GM12891 (cell line): ENCODE data around the gene ACAN. TPM values are rescaled to one million over a fixed set of nuclear protein-coding genes. Genes with fewer than 3 reads are reported as not detected.

Experiments
- DNase-seq: peaks from one replicate; pipeline ENCODE4 v3.0.0; 2011; ENCODE audit warnings: low spot score; ENCODE audit not compliant: insufficient read length
- FAIRE-seq: peaks from 2 replicates; lab custom pipeline; 2011; peaks lifted over from hg19 to GRCh38; lab: Jason Lieb, UNC
- PAX5 ChIP-seq: IDR thresholded peaks from 2 replicates; pipeline ENCODE4 v1.6.1; 2011; ENCODE audit warnings: low read length, moderate library complexity, mild to moderate bottlenecking; ENCODE audit not compliant: insufficient read depth, severe bottlenecking
- POLR2A ChIP-seq: IDR thresholded peaks from 2 replicates; pipeline ENCODE4 v1.6.1; 2011; ENCODE audit warnings: low read depth, low read length, control low read depth
- POLR2AphosphoS5 ChIP-seq: IDR thresholded peaks from 2 replicates; pipeline ENCODE4 v1.6.1; 2011; ENCODE audit warnings: low read depth, low read length, control low read depth
- POU2F2 ChIP-seq: IDR thresholded peaks from 2 replicates; pipeline ENCODE4 v1.6.1; 2011; ENCODE audit warnings: low read depth, mild to moderate bottlenecking, control low read depth, low read length, moderate library complexity
- SPI1 ChIP-seq: IDR thresholded peaks from 2 replicates; pipeline ENCODE4 v1.6.1; 2011; ENCODE audit warnings: low read depth, low read length, control low read depth
- TAF1 ChIP-seq: IDR thresholded peaks from 2 replicates; pipeline ENCODE4 v1.6.1; 2011; ENCODE audit warnings: low read depth, low read length, control low read depth
- polyA plus RNA-seq: library from polyadenylated mRNA; unstranded; fragments of >200 nt; gene quantifications from one replicate; pipeline ENCODE4 v1.2.1, GENCODE V29; 2012; ENCODE audit warnings: low read depth, missing spikeins, inconsistent platforms; ENCODE audit not compliant: missing spikeins

The ACAN gene
- polyA plus RNA-seq = not detected

DNA sequence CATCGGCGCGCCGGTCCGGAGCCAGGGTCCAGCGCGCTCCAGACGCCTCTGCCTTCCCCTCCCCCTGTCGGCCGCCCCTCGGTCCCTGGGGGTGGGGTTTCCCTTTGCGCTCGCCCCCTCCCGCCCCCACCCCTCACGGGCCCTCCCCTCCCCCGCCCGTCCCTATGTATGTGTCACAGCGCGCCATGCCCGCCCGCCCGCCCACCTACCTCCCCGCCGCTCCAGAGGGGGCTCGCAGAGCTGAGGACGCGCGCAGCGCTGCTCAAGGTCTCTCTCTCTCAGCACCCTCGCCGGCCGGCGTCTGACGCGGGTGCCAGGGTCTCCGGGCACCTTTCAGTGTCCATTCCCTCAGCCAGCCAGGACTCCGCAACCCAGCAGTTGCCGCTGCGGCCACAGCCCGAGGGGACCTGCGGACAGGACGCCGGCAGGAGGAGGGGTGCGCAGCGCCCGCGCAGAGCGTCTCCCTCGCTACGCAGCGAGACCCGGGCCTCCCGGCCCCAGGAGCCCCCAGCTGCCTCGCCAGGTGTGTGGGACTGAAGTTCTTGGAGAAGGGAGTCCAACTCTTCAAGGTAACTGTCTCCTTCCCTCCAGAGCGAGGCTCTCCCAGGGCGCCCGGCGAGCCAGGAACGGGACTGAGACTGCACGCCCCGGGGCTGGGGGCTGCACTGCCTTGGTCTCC is at the start of gene ACAN:
Gene ACAN (plus strand): TSS at position 196 of the 679 bp plus-strand sequence. CDS start 32,771 bp downstream, outside the sequence.
- FAIRE-seq (no peak), DNase-seq (peak; percentile 15)
- TF ChIP-seq POLR2AphosphoS5 (no peak), SPI1 (no peak), TAF1 (no peak), POLR2A (no peak), PAX5 (no peak), POU2F2 (no peak)

GRCh38 chr15:88756521-88756920 is 46.7 kb upstream of the ACAN start:
- DNase-seq = no peak
- FAIRE-seq = no peak
- TF ChIP-seq POU2F2 (no peak), POLR2A (no peak), POLR2AphosphoS5 (no peak)

- DNase-seq (no peak), FAIRE-seq (no peak)
- TF ChIP-seq POLR2AphosphoS5 (no peak), PAX5 (no peak), POU2F2 (no peak)
Observed at GRCh38 chr15:88756921-88757320, 46.3 kb upstream of the ACAN start.

DNA sequence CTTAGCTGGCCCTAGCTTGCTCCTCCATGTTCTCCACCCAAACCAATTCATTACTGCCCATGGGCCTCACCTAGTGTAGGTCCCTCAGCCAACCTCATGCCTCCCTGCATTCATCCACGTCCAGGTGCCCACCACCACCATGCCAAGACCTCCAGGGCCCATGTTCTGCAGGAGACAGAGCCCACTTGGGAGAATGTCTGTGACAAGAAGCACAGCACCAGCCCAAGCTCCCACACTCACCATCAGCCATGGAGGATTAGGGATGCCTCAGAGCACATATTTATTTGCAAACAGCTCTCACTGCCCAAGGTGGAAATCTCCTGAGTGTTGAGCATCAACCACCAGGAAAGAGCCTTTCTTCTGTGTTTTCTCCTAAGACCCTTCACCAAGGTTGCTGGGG is 43.4 kb upstream of the ACAN start:
- DNase-seq = no peak
- FAIRE-seq = no peak
- TF ChIP-seq SPI1 (no peak), TAF1 (no peak)

- FAIRE-seq = no peak
- no peak for DNase-seq
- TF ChIP-seq TAF1 (no peak), POLR2AphosphoS5 (no peak), PAX5 (no peak), SPI1 (no peak), POU2F2 (no peak), POLR2A (no peak)
Observed at GRCh38 chr15:88764448-88764847, 38.8 kb upstream of the ACAN start.

DNA sequence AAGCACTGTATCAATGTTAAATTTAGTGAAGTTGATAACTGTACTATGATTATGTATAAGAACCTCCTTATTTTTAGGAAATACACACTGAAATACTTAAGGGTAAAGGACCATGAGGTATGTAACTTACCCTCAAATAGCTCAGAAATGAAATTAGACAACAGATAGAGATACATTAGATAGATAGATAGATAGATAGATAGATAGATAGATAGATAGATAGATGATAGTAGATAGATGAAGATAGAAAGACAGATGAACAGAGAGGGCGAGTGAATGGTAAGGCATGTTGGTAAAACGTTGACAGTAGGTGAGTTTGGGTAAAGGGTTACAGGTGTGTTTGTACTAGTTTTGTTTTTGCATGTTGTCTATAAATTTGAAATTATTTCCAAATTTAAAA is 38.0 kb upstream of the ACAN start:
- FAIRE-seq (no peak), DNase-seq (no peak)
- TF ChIP-seq PAX5 (no peak), POLR2AphosphoS5 (no peak), POLR2A (no peak), SPI1 (no peak), TAF1 (no peak), POU2F2 (no peak)

DNA sequence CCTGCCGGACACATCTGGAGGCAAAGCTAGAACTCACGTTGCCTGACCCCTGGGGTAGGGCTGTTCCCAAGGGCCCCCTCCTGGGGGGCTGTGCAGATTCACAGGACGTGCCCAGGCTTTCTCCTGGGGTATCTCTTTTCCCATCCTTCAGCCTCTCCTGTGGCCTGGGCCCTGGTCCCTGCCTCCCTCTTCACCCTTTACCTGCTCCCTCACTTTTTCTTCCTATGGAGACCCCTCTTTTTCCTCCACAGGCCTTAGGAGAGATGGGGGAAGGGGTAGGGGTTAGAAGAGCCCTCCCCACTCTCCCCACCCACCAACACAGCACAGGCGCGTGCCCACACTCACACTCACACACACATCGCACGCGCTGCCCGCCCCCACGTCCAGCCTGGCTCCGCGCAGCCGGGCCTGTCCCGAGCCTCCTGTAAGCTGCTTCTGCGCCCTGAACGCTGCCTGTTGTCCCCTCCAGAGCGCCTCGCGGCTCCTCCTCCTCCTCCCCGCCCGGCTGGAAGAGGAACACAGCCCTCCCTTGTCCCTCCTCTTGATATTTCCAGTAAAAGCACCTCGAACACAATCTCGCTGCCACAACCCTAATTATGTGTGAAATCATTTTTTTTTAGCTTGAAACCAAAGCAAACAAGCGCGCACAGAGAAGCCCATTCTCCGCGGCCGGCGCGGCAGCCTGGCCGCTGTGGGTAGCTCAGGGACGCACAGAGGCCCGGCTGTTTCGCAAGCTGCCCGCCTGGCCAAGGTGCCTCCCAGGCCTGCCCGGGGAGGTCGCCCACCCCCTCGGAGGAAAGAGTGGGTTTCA is 33.9 kb upstream of the ACAN start:
- TF ChIP-seq PAX5 (no peak), POLR2AphosphoS5 (no peak), TAF1 (no peak), POLR2A (no peak), POU2F2 (no peak), SPI1 (no peak)
- FAIRE-seq = no peak
- no peak for DNase-seq

DNA sequence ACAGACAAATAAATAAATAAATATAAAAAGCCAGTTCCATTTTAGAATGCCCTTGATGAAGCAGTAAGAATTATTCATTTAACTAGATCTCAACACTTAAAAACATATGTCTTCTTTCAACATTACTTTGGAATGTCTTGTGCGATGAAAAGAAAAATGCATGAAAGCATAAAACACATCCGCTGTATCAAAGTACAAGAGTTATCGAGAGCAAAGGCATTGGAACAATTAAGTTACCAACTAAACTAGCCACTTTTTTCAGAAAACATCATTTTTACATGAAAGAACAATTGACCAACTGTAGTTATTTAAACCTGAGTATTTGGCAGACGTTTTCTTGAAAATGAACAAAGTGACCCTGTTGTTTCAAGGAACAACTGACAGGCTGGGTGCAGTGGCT is 27.5 kb upstream of the ACAN start:
- TF ChIP-seq PAX5 (no peak), POU2F2 (no peak), SPI1 (no peak), TAF1 (no peak), POLR2A (no peak), POLR2AphosphoS5 (no peak)
- no peak for FAIRE-seq

DNA sequence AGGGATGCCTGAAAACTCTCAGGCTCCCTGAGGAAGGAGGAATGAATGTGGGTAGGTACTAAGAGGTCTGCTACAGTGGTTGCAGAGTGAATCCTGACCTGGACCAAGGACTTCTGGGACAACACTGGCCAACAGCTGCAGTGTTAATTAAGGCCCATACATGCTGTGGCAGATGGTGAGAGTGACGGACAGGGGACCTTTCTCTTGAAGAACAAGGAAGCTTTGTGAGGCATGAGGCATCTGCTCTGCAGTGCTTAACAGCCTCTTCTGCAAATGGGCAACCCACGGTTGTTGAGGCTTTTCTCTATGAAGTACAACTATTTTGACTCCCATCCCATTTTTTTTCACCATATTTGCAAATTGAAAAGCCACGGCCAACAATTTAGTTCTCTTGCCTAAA is 26.6 kb upstream of the ACAN start:
- DNase-seq = no peak
- TF ChIP-seq POU2F2 = no peak
- TF ChIP-seq TAF1 = no peak
- TF ChIP-seq SPI1 = no peak
- TF ChIP-seq POLR2A = no peak
- TF ChIP-seq POLR2AphosphoS5 = no peak
- no peak for TF ChIP-seq PAX5
- no peak for FAIRE-seq

More for the DNA sequence above, 27.5 kb upstream of the ACAN start:
- no peak for DNase-seq

- TF ChIP-seq TAF1 (no peak), SPI1 (no peak), POLR2A (no peak), POLR2AphosphoS5 (no peak), PAX5 (no peak), POU2F2 (no peak)
- DNase-seq = no peak
- FAIRE-seq = no peak
Observed at GRCh38 chr15:88779944-88780343, 23.3 kb upstream of the ACAN start.
